ENCODE results near the gene CALM1. TPM values are rescaled to one million over a fixed set of nuclear protein-coding genes. Genes with fewer than 3 reads are reported as not detected.

CALM1 gene
- 100 to 1,000 TPM; 610 to 985 (median 822) TPM for total RNA-seq
- long read RNA-seq, donor 1, full-length matches to known transcripts: 1,850 of 1,997 reads
- long read RNA-seq, donor 1, partial matches to known transcripts: 17 of 1,997 reads
- long read RNA-seq, donor 1, other reads (novel, unspliced or antisense): 130 of 1,997 reads
- long read RNA-seq, donor 2, full-length matches to known transcripts: 1,420 of 1,541 reads
- long read RNA-seq, donor 2, partial matches to known transcripts: 16 of 1,541 reads
- long read RNA-seq, donor 2, other reads (novel, unspliced or antisense): 105 of 1,541 reads

DNA sequence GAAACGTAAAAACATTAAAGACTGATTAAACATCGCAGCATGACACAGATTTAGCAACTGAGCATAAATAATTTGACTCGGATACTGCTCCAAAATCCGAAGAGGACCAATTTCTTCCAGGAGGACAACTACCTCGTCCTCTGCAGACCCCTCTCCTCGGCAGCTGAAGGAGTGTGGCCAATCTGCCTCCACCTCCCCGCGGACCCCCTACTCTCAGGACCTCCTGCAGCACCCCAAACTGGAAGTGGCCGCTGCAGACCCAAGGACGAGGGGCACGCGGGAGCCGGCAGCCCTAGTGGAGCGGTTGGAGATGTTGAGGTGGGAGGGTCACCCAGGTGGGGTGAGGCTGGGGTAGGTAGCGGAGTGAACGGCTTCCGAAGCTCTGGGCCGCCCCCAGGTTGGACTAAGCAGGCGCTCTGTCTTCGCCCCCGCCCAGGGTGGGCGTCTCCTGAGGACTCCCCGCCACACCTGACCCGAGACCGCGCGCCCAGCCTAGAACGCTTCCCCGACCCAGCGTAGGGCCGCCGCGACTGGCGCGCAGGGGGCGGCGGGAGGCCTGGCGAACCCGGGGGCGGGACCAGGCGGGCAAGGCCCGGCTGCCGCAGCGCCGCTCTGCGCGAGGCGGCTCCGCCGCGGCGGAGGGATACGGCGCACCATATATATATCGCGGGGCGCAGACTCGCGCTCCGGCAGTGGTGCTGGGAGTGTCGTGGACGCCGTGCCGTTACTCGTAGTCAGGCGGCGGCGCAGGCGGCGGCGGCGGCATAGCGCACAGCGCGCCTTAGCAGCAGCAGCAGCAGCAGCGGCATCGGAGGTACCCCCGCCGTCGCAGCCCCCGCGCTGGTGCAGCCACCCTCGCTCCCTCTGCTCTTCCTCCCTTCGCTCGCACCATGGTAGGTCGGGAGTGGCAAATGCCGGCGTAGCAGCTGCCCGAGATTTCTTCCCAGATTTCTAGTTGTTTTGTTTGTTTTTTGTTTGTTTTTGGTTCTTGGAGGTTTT, at the start of gene CALM1:
Gene CALM1 (plus strand): TSS at position 689 of the 999 bp plus-strand sequence. CDS start 202 bp downstream, at position 891.
- ATAC-seq: peak; percentile 88
- intact Hi-C loops (cut with DNase I, micrococcal nuclease): loop anchor here in 1 of 2 donors (1.0 kb wide), 1 partner anchor 12 kb away; no protein-coding TSS in a partner anchor
- H3K36me3 ChIP-seq (ENCODE audit: low read depth): no peaks in the 10 kb centered on the region
- H3K9me3 ChIP-seq: no peaks in the 10 kb centered on the region
- DNase-seq: peak; percentile 96 to 98 (median 97)
- peak within 1 kb of the TSS; percentile 62 for H3K4me3 ChIP-seq
- TF ChIP-seq, protein P1, sequence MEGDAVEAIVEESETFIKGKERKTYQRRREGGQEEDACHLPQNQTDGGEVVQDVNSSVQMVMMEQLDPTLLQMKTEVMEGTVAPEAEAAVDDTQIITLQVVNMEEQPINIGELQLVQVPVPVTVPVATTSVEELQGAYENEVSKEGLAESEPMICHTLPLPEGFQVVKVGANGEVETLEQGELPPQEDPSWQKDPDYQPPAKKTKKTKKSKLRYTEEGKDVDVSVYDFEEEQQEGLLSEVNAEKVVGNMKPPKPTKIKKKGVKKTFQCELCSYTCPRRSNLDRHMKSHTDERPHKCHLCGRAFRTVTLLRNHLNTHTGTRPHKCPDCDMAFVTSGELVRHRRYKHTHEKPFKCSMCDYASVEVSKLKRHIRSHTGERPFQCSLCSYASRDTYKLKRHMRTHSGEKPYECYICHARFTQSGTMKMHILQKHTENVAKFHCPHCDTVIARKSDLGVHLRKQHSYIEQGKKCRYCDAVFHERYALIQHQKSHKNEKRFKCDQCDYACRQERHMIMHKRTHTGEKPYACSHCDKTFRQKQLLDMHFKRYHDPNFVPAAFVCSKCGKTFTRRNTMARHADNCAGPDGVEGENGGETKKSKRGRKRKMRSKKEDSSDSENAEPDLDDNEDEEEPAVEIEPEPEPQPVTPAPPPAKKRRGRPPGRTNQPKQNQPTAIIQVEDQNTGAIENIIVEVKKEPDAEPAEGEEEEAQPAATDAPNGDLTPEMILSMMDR (IDR thresholded peaks at IDR 0.05): no peak
- peaks cover 18% of the 10 kb centered on the region for H3K4me1 ChIP-seq (ENCODE audit: low read depth)

DNA sequence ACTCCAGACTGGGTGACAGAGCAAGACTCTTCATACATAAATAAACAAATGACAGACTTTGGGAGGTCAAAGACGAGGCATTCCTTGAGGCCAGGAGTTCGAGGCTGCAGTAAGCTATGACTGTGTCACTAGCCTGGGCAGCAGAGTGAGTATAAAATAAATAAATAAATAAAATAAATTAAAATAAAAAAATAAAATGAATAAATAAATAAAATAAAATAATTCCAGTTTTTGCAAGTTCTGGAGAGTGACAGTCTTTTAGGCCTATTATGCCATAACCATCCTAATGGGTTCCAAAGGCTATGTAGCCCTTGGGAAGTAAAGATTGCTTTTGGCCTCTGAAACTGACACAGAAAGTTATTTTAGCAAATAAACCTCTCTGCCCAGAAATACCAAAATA, 48.6 kb upstream of the CALM1 start:
- no peak overlapping the region for H3K4me3 ChIP-seq
- no peaks in the 10 kb centered on the region for H3K36me3 ChIP-seq (ENCODE audit: low read depth)
- no peak for ATAC-seq
- no peaks in the 10 kb centered on the region for H3K9me3 ChIP-seq
- DNase-seq: no peak
- TF ChIP-seq, protein P1 (IDR thresholded peaks at IDR 0.05): no peak
- intact Hi-C loops (cut with DNase I, micrococcal nuclease): no loop called here
- no peaks in the 10 kb centered on the region for H3K4me1 ChIP-seq (ENCODE audit: low read depth)

DNA sequence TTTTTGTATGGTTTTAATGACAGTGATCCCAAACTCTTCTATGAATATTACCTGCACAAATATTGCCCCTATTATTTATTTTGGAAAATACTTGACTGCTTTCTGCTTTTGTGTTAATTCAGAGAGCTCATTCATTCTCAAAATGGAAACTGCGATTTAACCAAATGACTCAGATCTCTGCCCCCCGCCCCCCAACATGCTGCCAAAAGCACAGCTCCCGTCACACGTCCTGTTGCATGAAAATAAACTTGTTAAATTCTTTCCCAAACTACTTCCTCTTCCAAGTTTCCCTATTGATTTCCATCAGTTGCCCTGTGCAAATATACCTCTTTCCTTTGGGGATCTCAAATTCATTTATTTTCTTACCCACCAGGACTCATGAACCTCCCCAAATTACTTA, 47.1 kb upstream of the CALM1 start:
- Histone ChIP-seq H3K9me3 (no peaks in the 10 kb centered on the region), H3K4me3 (no peak overlapping the region), H3K36me3 (ENCODE audit: low read depth) (no peaks in the 10 kb centered on the region), H3K4me1 (ENCODE audit: low read depth) (no peaks in the 10 kb centered on the region)
- intact Hi-C loops (cut with DNase I, micrococcal nuclease): no loop called here
- no peak for ATAC-seq
- no peak for DNase-seq
- TF ChIP-seq, protein P1 (IDR thresholded peaks at IDR 0.05): no peak

DNA sequence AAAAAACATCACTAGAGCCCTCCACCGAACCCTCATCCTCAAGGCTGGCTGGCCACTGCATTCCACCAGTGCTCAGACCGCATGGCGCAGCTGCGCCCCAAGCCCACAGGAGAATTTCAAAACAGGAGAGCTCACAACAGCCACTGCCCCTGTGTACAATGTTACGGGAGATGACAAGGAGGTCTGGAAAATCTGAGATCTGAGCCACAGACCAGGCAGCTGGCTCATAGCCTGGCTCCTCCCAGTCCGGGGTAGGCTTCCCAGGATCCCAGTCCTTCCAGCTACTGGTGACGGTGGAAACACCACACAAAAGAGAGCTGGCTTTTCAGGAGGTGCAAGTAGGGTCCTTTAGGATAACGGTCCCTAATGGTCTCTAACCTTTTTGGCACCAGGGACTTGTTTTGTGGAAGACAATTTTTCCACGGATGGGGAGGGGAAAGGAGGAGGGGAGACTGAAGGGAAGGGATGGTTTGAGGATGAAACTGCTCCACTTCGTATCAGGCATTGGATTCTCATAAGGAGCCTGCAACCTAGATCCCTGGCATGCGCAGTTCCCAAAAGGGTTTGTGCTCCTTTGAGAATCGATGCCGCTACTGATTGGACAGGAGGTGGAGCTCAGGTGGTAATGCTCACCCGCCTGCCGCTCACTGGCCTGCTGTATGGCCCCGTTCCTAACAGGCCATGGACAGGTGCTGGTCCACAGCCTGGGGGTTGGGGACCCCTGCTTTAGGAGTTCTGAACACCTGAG, 42.1 kb upstream of the CALM1 start:
- Histone ChIP-seq H3K4me1 (ENCODE audit: low read depth) (no peaks in the 10 kb centered on the region), H3K4me3 (no peak overlapping the region), H3K9me3 (no peaks in the 10 kb centered on the region), H3K36me3 (ENCODE audit: low read depth) (no peaks in the 10 kb centered on the region)
- TF ChIP-seq, protein P1 (IDR thresholded peaks at IDR 0.05): no peak
- DNase-seq: no peak
- ATAC-seq: no peak
- intact Hi-C loops (cut with DNase I, micrococcal nuclease): no loop called here

Measured in mucosa of descending colon (tissue), 3 donors.